IMR-90 (cell line): Measurements from ENCODE around the gene TMEM190. TPM values are rescaled to one million over a fixed set of nuclear protein-coding genes. Genes with fewer than 3 reads are reported as not detected.

ENCODE experiments used
- SMC3 ChIP-seq: fragments of 150-350 bp; IDR thresholded peaks from 2 replicates; pipeline ENCODE4 v1.6.1; 2016; ENCODE audit warnings: low read depth, mild to moderate bottlenecking, antibody characterized with exemption, low read length, moderate library complexity
- polyA plus RNA-seq, 3 experiments: library from polyadenylated mRNA; depleted of rRNA; stranded (reverse); fragments of >200 nt; gene quantifications; 2 replicates each; pipeline ENCODE4 v1.2.3, GENCODE V29; 2012; ENCODE audit warnings: low replicate concordance in 1 of 3
- total RNA-seq: library from RNA; depleted of rRNA; stranded (reverse); fragments of >200 nt; gene quantifications from 2 replicates; pipeline ENCODE4 v1.2.3, GENCODE V29; 2012
- TF ChIP-seq, protein P1 (sequence below): conservative IDR thresholded peaks from 2 replicates; pipeline ENCODE4 v1.5.1; 2012; ENCODE audit warnings: mild to moderate bottlenecking, low read depth, low read length, improper control_type of control experiment

The TMEM190 gene
- total and polyA plus RNA-seq, 2 of the 4 experiments (the other 2 are of a cell fraction): 1.6 TPM; not detected in 1

GRCh38 chr19:55339105-55339888 is 37.3 kb upstream of the TMEM190 start, which contains the start of gene KMT5C (continued):
- TF ChIP-seq, protein P1, sequence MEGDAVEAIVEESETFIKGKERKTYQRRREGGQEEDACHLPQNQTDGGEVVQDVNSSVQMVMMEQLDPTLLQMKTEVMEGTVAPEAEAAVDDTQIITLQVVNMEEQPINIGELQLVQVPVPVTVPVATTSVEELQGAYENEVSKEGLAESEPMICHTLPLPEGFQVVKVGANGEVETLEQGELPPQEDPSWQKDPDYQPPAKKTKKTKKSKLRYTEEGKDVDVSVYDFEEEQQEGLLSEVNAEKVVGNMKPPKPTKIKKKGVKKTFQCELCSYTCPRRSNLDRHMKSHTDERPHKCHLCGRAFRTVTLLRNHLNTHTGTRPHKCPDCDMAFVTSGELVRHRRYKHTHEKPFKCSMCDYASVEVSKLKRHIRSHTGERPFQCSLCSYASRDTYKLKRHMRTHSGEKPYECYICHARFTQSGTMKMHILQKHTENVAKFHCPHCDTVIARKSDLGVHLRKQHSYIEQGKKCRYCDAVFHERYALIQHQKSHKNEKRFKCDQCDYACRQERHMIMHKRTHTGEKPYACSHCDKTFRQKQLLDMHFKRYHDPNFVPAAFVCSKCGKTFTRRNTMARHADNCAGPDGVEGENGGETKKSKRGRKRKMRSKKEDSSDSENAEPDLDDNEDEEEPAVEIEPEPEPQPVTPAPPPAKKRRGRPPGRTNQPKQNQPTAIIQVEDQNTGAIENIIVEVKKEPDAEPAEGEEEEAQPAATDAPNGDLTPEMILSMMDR: peak; percentile 55
- no peak for TF ChIP-seq SMC3
